Tibial nerve (tissue), 4 donors: ENCODE measurements around the gene NUP54. TPM values are rescaled to one million over a fixed set of nuclear protein-coding genes. Genes with fewer than 3 reads are reported as not detected.
A peak's percentile ranks its signal among the peaks of the same experiment; 100 is the strongest.

Experiments
- DNase-seq, 2 donors: peaks; one replicate each; pipeline ENCODE4 v3.0.0-alpha.2; 2019; ENCODE audit warnings: low spot score in 2 of 2
- H3K27ac ChIP-seq, 4 donors: fragments of 200-600 bp; sonication (generic) in 3 of 4; one replicate each; pipeline ENCODE4 v1.5.1; 2017 to 2019; ENCODE audit warnings: mild to moderate bottlenecking in 1 of 4
- H3K27me3 ChIP-seq, 2 donors: fragments of 200-600 bp; sonication (generic) in 1 of 2; one replicate each; pipeline versions ENCODE4 v1.5.1 to v1.6.0; 2017 to 2019
- H3K36me3 ChIP-seq, 3 donors: fragments of 200-600 bp; sonication (generic); one replicate each; pipeline ENCODE4 v1.5.1; 2018 to 2019
- H3K4me1 ChIP-seq, 4 donors: fragments of 200-600 bp; sonication (generic) in 3 of 4; one replicate each; pipeline ENCODE4 v1.5.1; 2017 to 2019
- H3K4me3 ChIP-seq, 4 donors: fragments of 200-600 bp; sonication (generic) in 3 of 4; one replicate each; pipeline ENCODE4 v1.5.1; 2017 to 2019; ENCODE audit warnings: mild to moderate bottlenecking in 1 of 4, moderate library complexity in 1 of 4
- H3K9me3 ChIP-seq, 4 donors: fragments of 200-600 bp; sonication (generic) in 3 of 4; one replicate each; pipeline ENCODE4 v1.5.1; 2017 to 2019
- CTCF ChIP-seq, 5 experiments: fragments of 200-600 bp in 3 of 5; fragments of 450-650 bp in 2 of 5; sonication (generic) in 3 of 5; IDR thresholded peaks; one replicate each; pipeline ENCODE4 v1.5.1; 2016 to 2019; ENCODE audit warnings: antibody characterized with exemption in 5 of 5, mild to moderate bottlenecking in 3 of 5, moderate library complexity in 2 of 5
- EP300 ChIP-seq, 2 donors: sonication (generic); formaldehyde crosslinking; IDR thresholded peaks; one replicate each; pipeline ENCODE4 v1.6.1; 2017; ENCODE audit warnings: antibody characterized with exemption in 2 of 2, mild to moderate bottlenecking in 1 of 2
- POLR2A ChIP-seq, 2 donors: fragments of 450-650 bp; IDR thresholded peaks; one replicate each; pipeline ENCODE4 v1.6.1; 2017; ENCODE audit warnings: antibody characterized with exemption in 2 of 2, mild to moderate bottlenecking in 2 of 2, moderate library complexity in 2 of 2
- WGBS, 2 donors: methylation state at CpG; one replicate each; pipeline ENCODE4 v1.1.5; 2018; 5-methylcytosine and 5-hydroxymethylcytosine counted together
- total RNA-seq, 4 donors: library from RNA; depleted of rRNA; stranded (reverse); fragments of >200 nt; gene quantifications; one replicate each; pipeline ENCODE4 v1.1.0, GENCODE V29; 2016

The NUP54 gene
- 10 to 100 TPM; 27.5 to 39.6 (median 31.8) TPM for total RNA-seq

GRCh38 chr4:76148142-76148865, at the start of gene NUP54:
Gene NUP54, minus strand, starts transcription at chr4:76148397. Its CDS starts 23 bp downstream, at chr4:76148374.
- H3K27ac ChIP-seq, result peak within 1 kb of the TSS; percentile 79 to 96 (median 92)
- no peaks in the 10 kb centered on the region for H3K9me3 ChIP-seq
- peak; percentile 85 to 87 for DNase-seq
- peaks cover 0 to 47% (median 15%) of the 10 kb centered on the region in 4 donors for H3K4me1 ChIP-seq
- WGBS, 2 donors, result 0% methylated on average over 16 to 28 of the region's 47 CpGs
- no peaks in the 10 kb centered on the region for H3K27me3 ChIP-seq
- H3K4me3 ChIP-seq, result peak within 1 kb of the TSS; percentile 88 to 99 (median 94)
- TF ChIP-seq EP300 (IDR thresholded peaks at IDR 0.05), result peak; percentile 75 to 96
- peak in 1 of 5 experiments; percentile 40 for TF ChIP-seq CTCF (IDR thresholded peaks at IDR 0.05)
- TF ChIP-seq POLR2A (IDR thresholded peaks at IDR 0.05), result peak; percentile 76 to 82
- H3K36me3 ChIP-seq, result peaks cover 0 to 9% (median 0%) of the 10 kb centered on the region in 3 donors

- WGBS, 2 donors, result 56 to 59% methylated on average over 10 of the region's 10 CpGs
- no peak for TF ChIP-seq EP300 (IDR thresholded peaks at IDR 0.05)
- TF ChIP-seq CTCF (IDR thresholded peaks at IDR 0.05), result no peak
- TF ChIP-seq POLR2A (IDR thresholded peaks at IDR 0.05), result no peak
- Histone ChIP-seq H3K27me3 (no peaks in the 10 kb centered on the region), H3K27ac (peak overlapping the region; percentile 1 to 91 (median 83)), H3K36me3 (peaks cover 0 to 36% (median 0%) of the 10 kb centered on the region in 3 donors), H3K4me1 (peaks cover 5 to 85% (median 72%) of the 10 kb centered on the region in 4 donors), H3K4me3 (no peak overlapping the region), H3K9me3 (peaks cover 0 to 3% (median 0%) of the 10 kb centered on the region in 4 donors)
- DNase-seq, result no peak
Observed at GRCh38 chr4:76197031-76197743, 49.0 kb upstream of the NUP54 start.

GRCh38 chr4:76196376-76196775, 48.2 kb upstream of the NUP54 start:
- TF ChIP-seq EP300 (IDR thresholded peaks at IDR 0.05), result no peak
- TF ChIP-seq POLR2A (IDR thresholded peaks at IDR 0.05), result no peak
- no peak for TF ChIP-seq CTCF (IDR thresholded peaks at IDR 0.05)
- peaks cover 5 to 90% (median 67%) of the 10 kb centered on the region in 4 donors for H3K4me1 ChIP-seq
- 85 to 86% methylated on average over 2 of the region's 2 CpGs for WGBS, 2 donors
- peak overlapping the region in 3 of 4 donors; percentile 77 to 91 (median 89) for H3K27ac ChIP-seq
- H3K27me3 ChIP-seq, result no peaks in the 10 kb centered on the region
- H3K36me3 ChIP-seq, result peaks cover 0 to 45% (median 0%) of the 10 kb centered on the region in 3 donors
- no peak for DNase-seq
- no peak overlapping the region for H3K4me3 ChIP-seq
- peaks cover 0 to 3% (median 0%) of the 10 kb centered on the region in 4 donors for H3K9me3 ChIP-seq

- H3K9me3 ChIP-seq, result peaks cover 0 to 3% (median 0%) of the 10 kb centered on the region in 4 donors
- H3K27ac ChIP-seq, result peak overlapping the region in 3 of 4 donors; percentile 77 to 91 (median 89)
- peaks cover 5 to 79% (median 57%) of the 10 kb centered on the region in 4 donors for H3K4me1 ChIP-seq
- no peaks in the 10 kb centered on the region for H3K27me3 ChIP-seq
- H3K4me3 ChIP-seq, result no peak overlapping the region
- no peak for TF ChIP-seq POLR2A (IDR thresholded peaks at IDR 0.05)
- TF ChIP-seq CTCF (IDR thresholded peaks at IDR 0.05), result no peak
- TF ChIP-seq EP300 (IDR thresholded peaks at IDR 0.05), result no peak
- no peak for DNase-seq
- peaks cover 0 to 49% (median 0%) of the 10 kb centered on the region in 3 donors for H3K36me3 ChIP-seq
- WGBS, 2 donors, result 62 to 77% methylated on average over 3 of the region's 3 CpGs
Observed at GRCh38 chr4:76195326-76195725, 47.1 kb upstream of the NUP54 start.
